HG03025 (cell line): Measurements from ENCODE around the gene HMGXB4.
"Not testable (repeated sequence)": the region's sequence is repeated elsewhere in the genome, so short reads cannot be mapped to it uniquely, and the experiment has no call there.

Experiments
- ATAC-seq: cut with Tn5 transposase; IDR thresholded peaks from one replicate; pipeline ENCODE4 v1.9.1; 2021; ENCODE audit warnings: mild to moderate bottlenecking, moderate library complexity; ENCODE audit not compliant: unreplicated experiment, low FRiP score

The HMGXB4 gene

GRCh38 chr22:35257321-35258190 is at the start of gene HMGXB4:
HMGXB4 (plus strand) TSS chr22:35257493; CDS start chr22:35262391, 4,898 bp downstream.
- ATAC-seq, result peak; percentile 82

GRCh38 chr22:35208003-35208402 is 49.3 kb upstream of the HMGXB4 start:
- ATAC-seq, result no peak

- ATAC-seq, result no peak
Observed at GRCh38 chr22:35209203-35209602, 48.1 kb upstream of the HMGXB4 start.

- no peak for ATAC-seq
Observed at GRCh38 chr22:35212009-35212408, 45.3 kb upstream of the HMGXB4 start.

GRCh38 chr22:35212996-35213395 is 44.3 kb upstream of the HMGXB4 start:
- no peak for ATAC-seq

GRCh38 chr22:35214968-35215367 is 42.3 kb upstream of the HMGXB4 start:
- no peak for ATAC-seq

- no peak for ATAC-seq
Observed at GRCh38 chr22:35215993-35216392, 41.3 kb upstream of the HMGXB4 start.

- no peak for ATAC-seq
Observed at GRCh38 chr22:35217527-35217926, 39.8 kb upstream of the HMGXB4 start.

GRCh38 chr22:35218079-35218478 is 39.2 kb upstream of the HMGXB4 start:
- no peak for ATAC-seq

GRCh38 chr22:35219012-35219411 is 38.3 kb upstream of the HMGXB4 start:
- no peak for ATAC-seq

GRCh38 chr22:35220221-35220620 is 37.1 kb upstream of the HMGXB4 start:
- no peak for ATAC-seq

- ATAC-seq, result no peak
Observed at GRCh38 chr22:35225010-35225409, 32.3 kb upstream of the HMGXB4 start.

- ATAC-seq, result no peak
Observed at GRCh38 chr22:35226958-35227647, 30.2 kb upstream of the HMGXB4 start.

GRCh38 chr22:35229865-35230264 is 27.4 kb upstream of the HMGXB4 start:
- ATAC-seq, result no peak

- ATAC-seq, result no peak
Observed at GRCh38 chr22:35230417-35230816, 26.9 kb upstream of the HMGXB4 start.

GRCh38 chr22:35230839-35231584 is 26.3 kb upstream of the HMGXB4 start:
- ATAC-seq, result no peak

- ATAC-seq, result no peak
Observed at GRCh38 chr22:35231585-35232084, 25.7 kb upstream of the HMGXB4 start.

GRCh38 chr22:35238749-35239148 is 18.5 kb upstream of the HMGXB4 start:
- not testable (repeated sequence) for ATAC-seq

- ATAC-seq, result not testable (repeated sequence)
Observed at GRCh38 chr22:35244507-35244906, 12.8 kb upstream of the HMGXB4 start.

GRCh38 chr22:35250156-35250555 is 7.1 kb upstream of the HMGXB4 start:
- ATAC-seq, result no peak

GRCh38 chr22:35253946-35254345 is 3.3 kb upstream of the HMGXB4 start:
- ATAC-seq, result no peak
